Left ventricle myocardium inferior (tissue), 1 donor: ENCODE data around the gene LHX2. TPM values are rescaled to one million over a fixed set of nuclear protein-coding genes. Genes with fewer than 3 reads are reported as not detected.

Experiments
- DNase-seq: peaks from one replicate; pipeline ENCODE4 v3.0.0-alpha.2; 2020
- H3K27ac ChIP-seq: fragments of 200-600 bp; replicated peaks from 2 replicates; pipeline ENCODE4 v1.8.0; 2021
- H3K27me3 ChIP-seq: fragments of 200-600 bp; 2 replicates; pipeline ENCODE4 v1.8.0; 2021; ENCODE audit warnings: low read depth
- H3K36me3 ChIP-seq: fragments of 200-600 bp; 2 replicates; pipeline ENCODE4 v1.8.0; 2021
- H3K4me1 ChIP-seq: fragments of 200-600 bp; 2 replicates; pipeline ENCODE4 v1.8.0; 2021
- H3K4me3 ChIP-seq: fragments of 200-600 bp; 2 replicates; pipeline ENCODE4 v1.8.0; 2021; ENCODE audit warnings: mild to moderate bottlenecking, moderate library complexity
- H3K9me3 ChIP-seq: fragments of 200-600 bp; replicated peaks from 2 replicates; pipeline ENCODE4 v1.8.0; 2021
- CTCF ChIP-seq: fragments of 200-600 bp; IDR thresholded peaks from 2 replicates; pipeline ENCODE4 v1.8.0; 2021; ENCODE audit warnings: antibody characterized with exemption, mild to moderate bottlenecking, borderline replicate concordance
- intact Hi-C: fragments of 100-400 bp; cut with micrococcal nuclease; formaldehyde crosslinking; loops from one replicate; pipeline ENCODE4 v1.11.0; 2022
- total RNA-seq: library from RNA; stranded (reverse); fragmentation: NEBNext Ultra II Directional; extraction: Animal tissue kit (Norgen Biotek cat#: 25700); gene quantifications from one replicate; pipeline ENCODE4 v1.2.1, GENCODE V29; 2021
- donor health status: DM: no; HTN: yes; CAD: no; lungs with severe emphysema.

Gene LHX2
- total RNA-seq, 1 donor from 2014 or later = not detected

- Histone ChIP-seq H3K4me3 (no peak overlapping the region), H3K27ac (no peak overlapping the region), H3K36me3 (no peaks in the 10 kb centered on the region), H3K9me3 (no peaks in the 10 kb centered on the region), H3K27me3 (peaks cover 22% of the 10 kb centered on the region), H3K4me1 (no peaks in the 10 kb centered on the region)
- no peak for TF ChIP-seq CTCF
- DNase-seq = no peak
- intact Hi-C loops = no loop called here
Observed at GRCh38 chr9:124077915-124078572, 66.5 kb downstream of the LHX2 start.

GRCh38 chr9:124078641-124079040, 67.1 kb downstream of the LHX2 start:
- Histone ChIP-seq H3K36me3 (no peaks in the 10 kb centered on the region), H3K27me3 (peaks cover 18% of the 10 kb centered on the region), H3K9me3 (no peaks in the 10 kb centered on the region), H3K4me1 (no peaks in the 10 kb centered on the region), H3K27ac (no peak overlapping the region), H3K4me3 (no peak overlapping the region)
- DNase-seq = no peak
- intact Hi-C loops = no loop called here
- no peak for TF ChIP-seq CTCF

DNA sequence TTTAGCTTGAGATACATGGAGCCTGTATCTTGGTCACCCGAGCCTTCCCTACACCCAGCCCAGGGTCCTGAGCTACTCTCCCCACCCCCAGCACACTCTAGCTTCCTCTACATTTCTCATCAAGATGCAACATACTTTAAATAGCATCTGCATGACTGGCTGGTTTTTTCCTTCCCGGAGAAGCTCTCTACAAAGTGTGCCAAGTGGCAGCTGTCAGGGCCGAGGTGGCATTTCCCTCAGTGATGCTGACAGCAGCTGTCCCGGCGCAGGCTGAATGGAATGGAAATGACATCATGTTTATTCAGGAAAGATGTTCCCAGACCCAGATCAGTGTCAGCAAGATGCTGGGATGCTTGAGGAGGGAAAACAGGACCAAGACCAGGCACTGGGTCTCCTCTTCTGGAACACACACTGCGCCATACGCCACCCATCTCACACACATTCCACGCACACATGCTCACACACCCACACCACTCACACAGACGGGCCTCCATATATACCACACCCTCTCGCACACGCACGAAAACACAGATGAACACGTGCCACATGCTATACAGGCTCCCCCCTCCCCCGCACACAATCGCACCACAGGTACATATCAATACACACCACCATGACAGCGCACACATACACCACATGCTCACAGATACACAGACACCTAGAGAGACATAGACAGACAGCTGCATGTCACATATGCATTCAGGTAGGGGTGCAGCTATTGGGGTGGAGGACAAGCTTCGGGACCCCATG, 67.8 kb downstream of the LHX2 start:
- Histone ChIP-seq H3K4me1 (no peaks in the 10 kb centered on the region), H3K9me3 (no peaks in the 10 kb centered on the region), H3K27me3 (peaks cover 18% of the 10 kb centered on the region), H3K36me3 (no peaks in the 10 kb centered on the region), H3K4me3 (no peak overlapping the region), H3K27ac (no peak overlapping the region)
- TF ChIP-seq CTCF = no peak
- intact Hi-C loops = no loop called here
- no peak for DNase-seq

DNA sequence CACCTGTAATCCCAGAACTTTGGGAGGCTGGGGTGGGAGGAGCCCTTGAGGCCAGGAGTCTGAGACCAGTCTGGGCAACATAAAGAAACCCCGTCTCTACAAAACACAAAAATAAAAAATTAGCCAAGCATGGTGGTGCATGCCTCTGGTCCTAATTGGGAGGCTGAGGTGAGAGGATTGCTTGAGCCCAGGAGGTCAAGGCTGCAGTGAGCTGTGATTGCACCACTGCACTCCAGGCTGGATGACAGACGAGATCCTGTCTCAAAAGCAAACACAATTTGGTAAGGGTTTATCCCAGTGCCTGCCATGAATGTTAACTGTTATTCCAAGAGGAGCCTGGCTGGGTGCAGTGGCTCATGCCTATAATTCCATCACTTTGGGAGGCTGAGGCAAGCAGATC, 71.1 kb downstream of the LHX2 start:
- Histone ChIP-seq H3K36me3 (no peaks in the 10 kb centered on the region), H3K4me1 (no peaks in the 10 kb centered on the region), H3K9me3 (peaks cover 23% of the 10 kb centered on the region), H3K27ac (no peak overlapping the region), H3K4me3 (no peak overlapping the region), H3K27me3 (peaks cover 7% of the 10 kb centered on the region)
- no peak for TF ChIP-seq CTCF
- no peak for DNase-seq
- intact Hi-C loops = no loop called here

Other genes starting within 250 kb of the LHX2 start
- gene DENND1A, start 81.6 kb upstream of the LHX2 start, total RNA-seq = 12.2 TPM
- gene NEK6, start 246.2 kb downstream of the LHX2 start, total RNA-seq = 8.7 TPM